ENCODE results near the gene RGS7. TPM values are rescaled to one million over a fixed set of nuclear protein-coding genes. Genes with fewer than 3 reads are reported as not detected.

Gene RGS7
- total RNA-seq, 2 experiments from 2014 or later, result not detected

GRCh38 chr1:241309651-241310050 lies 47.4 kb downstream of the RGS7 start:
- Histone ChIP-seq H3K4me1 (ENCODE audit: insufficient read depth, low read length, poor library complexity, severe bottlenecking) (no peaks in the 10 kb centered on the region), H3K4me2 (ENCODE audit: low read length) (no peak overlapping the region), H3K27ac (ENCODE audit: low read depth, low read length, poor library complexity, severe bottlenecking) (no peak overlapping the region), H3K36me3 (ENCODE audit: insufficient read depth, low read length) (no peaks in the 10 kb centered on the region), H2AFZ (ENCODE audit: low read length) (no peak overlapping the region), H3K9me2 (ENCODE audit: insufficient read depth, low read length) (no peaks in the 10 kb centered on the region), H4K20me1 (ENCODE audit: insufficient read depth, low read length) (no peaks in the 10 kb centered on the region), H3K9me3 (ENCODE audit: low read length) (no peaks in the 10 kb centered on the region), H3K4me3 (ENCODE audit: low read depth, low read length, poor library complexity, severe bottlenecking) (no peak overlapping the region), H3K79me2 (ENCODE audit: insufficient read depth, low read depth, low read length) (no peaks in the 10 kb centered on the region)
- CTCF ChIA-PET (ENCODE audit: unreplicated experiment), result no interaction called here
- TF ChIP-seq EZH2phosphoT487 (IDR thresholded peaks at IDR 0.05; ENCODE audit: borderline replicate concordance, low read depth, low read length) (no peak), CTCF (conservative IDR thresholded peaks at IDR 0.05; ENCODE audit: low read length) (no peak)
- BruUV-seq (replicated peaks), result no TSS peak
- no peak for DNase-seq (ENCODE audit: low spot score)
- intact Hi-C loops (cut with micrococcal nuclease; ENCODE audit: unreplicated experiment), result no loop called here
- POLR2A ChIA-PET, result no interaction called here

GRCh38 chr1:241308471-241308870 lies 48.5 kb downstream of the RGS7 start:
- no peak for DNase-seq (ENCODE audit: low spot score)
- POLR2A ChIA-PET, result no interaction called here

GRCh38 chr1:241308011-241308410 lies 49.0 kb downstream of the RGS7 start:
- H3K4me2 ChIP-seq (ENCODE audit: low read length), result no peak overlapping the region
- no peaks in the 10 kb centered on the region for H3K9me2 ChIP-seq (ENCODE audit: insufficient read depth, low read length)
- no TSS peak for BruUV-seq (replicated peaks)
- DNase-seq (ENCODE audit: low spot score), result no peak
- H3K36me3 ChIP-seq (ENCODE audit: insufficient read depth, low read length), result no peaks in the 10 kb centered on the region
- H3K4me1 ChIP-seq (ENCODE audit: insufficient read depth, low read length, poor library complexity, severe bottlenecking), result no peaks in the 10 kb centered on the region
- H3K27ac ChIP-seq (ENCODE audit: low read depth, low read length, poor library complexity, severe bottlenecking), result no peak overlapping the region
- H3K4me3 ChIP-seq (ENCODE audit: low read depth, low read length, poor library complexity, severe bottlenecking), result no peak overlapping the region
- CTCF ChIA-PET (ENCODE audit: unreplicated experiment), result no interaction called here
- no peaks in the 10 kb centered on the region for H3K9me3 ChIP-seq (ENCODE audit: low read length)
- no peaks in the 10 kb centered on the region for H4K20me1 ChIP-seq (ENCODE audit: insufficient read depth, low read length)
- POLR2A ChIA-PET, result no interaction called here
- H2AFZ ChIP-seq (ENCODE audit: low read length), result no peak overlapping the region
- intact Hi-C loops (cut with micrococcal nuclease; ENCODE audit: unreplicated experiment), result no loop called here
- no peaks in the 10 kb centered on the region for H3K79me2 ChIP-seq (ENCODE audit: insufficient read depth, low read depth, low read length)
- TF ChIP-seq CTCF (conservative IDR thresholded peaks at IDR 0.05; ENCODE audit: low read length) (no peak), EZH2phosphoT487 (IDR thresholded peaks at IDR 0.05; ENCODE audit: borderline replicate concordance, low read depth, low read length) (no peak)

More at GRCh38 chr1:241308471-241308870, 48.5 kb downstream of the RGS7 start:
- H3K4me1 ChIP-seq (ENCODE audit: insufficient read depth, low read length, poor library complexity, severe bottlenecking), result no peaks in the 10 kb centered on the region
- H2AFZ ChIP-seq (ENCODE audit: low read length), result no peak overlapping the region
- H3K9me2 ChIP-seq (ENCODE audit: insufficient read depth, low read length), result no peaks in the 10 kb centered on the region
- no peaks in the 10 kb centered on the region for H4K20me1 ChIP-seq (ENCODE audit: insufficient read depth, low read length)
- intact Hi-C loops (cut with micrococcal nuclease; ENCODE audit: unreplicated experiment), result no loop called here
- no peaks in the 10 kb centered on the region for H3K9me3 ChIP-seq (ENCODE audit: low read length)
- H3K79me2 ChIP-seq (ENCODE audit: insufficient read depth, low read depth, low read length), result no peaks in the 10 kb centered on the region
- CTCF ChIA-PET (ENCODE audit: unreplicated experiment), result no interaction called here
- H3K36me3 ChIP-seq (ENCODE audit: insufficient read depth, low read length), result no peaks in the 10 kb centered on the region
- H3K4me3 ChIP-seq (ENCODE audit: low read depth, low read length, poor library complexity, severe bottlenecking), result no peak overlapping the region
- BruUV-seq (replicated peaks), result no TSS peak
- H3K27ac ChIP-seq (ENCODE audit: low read depth, low read length, poor library complexity, severe bottlenecking), result no peak overlapping the region
- TF ChIP-seq CTCF (conservative IDR thresholded peaks at IDR 0.05; ENCODE audit: low read length), result no peak
- TF ChIP-seq EZH2phosphoT487 (IDR thresholded peaks at IDR 0.05; ENCODE audit: borderline replicate concordance, low read depth, low read length), result no peak
- no peak overlapping the region for H3K4me2 ChIP-seq (ENCODE audit: low read length)
